HL-60 (cell line): ENCODE data around the gene NEIL1.

ENCODE experiments used
- DNase-seq, 2 experiments: peaks; one replicate each; pipeline ENCODE4 v3.0.0-alpha.2; 2010 to 2020; ENCODE audit warnings: low read depth in 1 of 2, low spot score in 1 of 2
- H3K27ac ChIP-seq: fragments of 250-450 bp; sonication (Bioruptor Pico); replicated peaks from 2 replicates; pipeline ENCODE4 v1.5.1; 2020; ENCODE audit warnings: mild to moderate bottlenecking, moderate library complexity
- H3K27me3 ChIP-seq: fragments of 250-450 bp; sonication (Bioruptor Pico); 2 replicates; pipeline ENCODE4 v1.5.1; 2021; ENCODE audit warnings: mild to moderate bottlenecking, moderate library complexity; ENCODE audit not compliant: insufficient read depth, poor library complexity, severe bottlenecking
- H3K4me3 ChIP-seq: replicated peaks from 2 replicates; pipeline ENCODE4 v1.5.1; 2011; ENCODE audit warnings: mild to moderate bottlenecking, control low read depth, low read length; ENCODE audit not compliant: insufficient read depth
- GABPA ChIP-seq: IDR thresholded peaks from 2 replicates; pipeline ENCODE4 v1.6.1; 2012; ENCODE audit warnings: low read depth
- POLR2AphosphoS5 ChIP-seq: IDR thresholded peaks from 2 replicates; pipeline ENCODE4 v1.6.1; 2012; ENCODE audit warnings: low read depth
- REST ChIP-seq: IDR thresholded peaks from 2 replicates; pipeline ENCODE4 v1.6.1; 2012; ENCODE audit warnings: low read depth; ENCODE audit not compliant: insufficient replicate concordance
- SPI1 ChIP-seq: IDR thresholded peaks from 2 replicates; pipeline ENCODE4 v1.6.1; 2012; ENCODE audit warnings: low read depth, mild to moderate bottlenecking, borderline replicate concordance
- TF ChIP-seq, protein P1 (sequence below): IDR thresholded peaks from one replicate; pipeline ENCODE4 v1.5.1; 2011; ENCODE audit warnings: low read length, control low read depth, inconsistent platforms; ENCODE audit not compliant: insufficient read depth

NEIL1 gene

GRCh38 chr15:75361989-75362641 lies 15.3 kb downstream of the NEIL1 start:
- TF ChIP-seq GABPA (no peak), REST (no peak), SPI1 (no peak), POLR2AphosphoS5 (no peak)
- TF ChIP-seq, protein P1, sequence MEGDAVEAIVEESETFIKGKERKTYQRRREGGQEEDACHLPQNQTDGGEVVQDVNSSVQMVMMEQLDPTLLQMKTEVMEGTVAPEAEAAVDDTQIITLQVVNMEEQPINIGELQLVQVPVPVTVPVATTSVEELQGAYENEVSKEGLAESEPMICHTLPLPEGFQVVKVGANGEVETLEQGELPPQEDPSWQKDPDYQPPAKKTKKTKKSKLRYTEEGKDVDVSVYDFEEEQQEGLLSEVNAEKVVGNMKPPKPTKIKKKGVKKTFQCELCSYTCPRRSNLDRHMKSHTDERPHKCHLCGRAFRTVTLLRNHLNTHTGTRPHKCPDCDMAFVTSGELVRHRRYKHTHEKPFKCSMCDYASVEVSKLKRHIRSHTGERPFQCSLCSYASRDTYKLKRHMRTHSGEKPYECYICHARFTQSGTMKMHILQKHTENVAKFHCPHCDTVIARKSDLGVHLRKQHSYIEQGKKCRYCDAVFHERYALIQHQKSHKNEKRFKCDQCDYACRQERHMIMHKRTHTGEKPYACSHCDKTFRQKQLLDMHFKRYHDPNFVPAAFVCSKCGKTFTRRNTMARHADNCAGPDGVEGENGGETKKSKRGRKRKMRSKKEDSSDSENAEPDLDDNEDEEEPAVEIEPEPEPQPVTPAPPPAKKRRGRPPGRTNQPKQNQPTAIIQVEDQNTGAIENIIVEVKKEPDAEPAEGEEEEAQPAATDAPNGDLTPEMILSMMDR, result no peak
- Histone ChIP-seq H3K27ac (no peak overlapping the region), H3K4me3 (no peak overlapping the region), H3K27me3 (no peaks in the 10 kb centered on the region)
- no peak for DNase-seq

DNA sequence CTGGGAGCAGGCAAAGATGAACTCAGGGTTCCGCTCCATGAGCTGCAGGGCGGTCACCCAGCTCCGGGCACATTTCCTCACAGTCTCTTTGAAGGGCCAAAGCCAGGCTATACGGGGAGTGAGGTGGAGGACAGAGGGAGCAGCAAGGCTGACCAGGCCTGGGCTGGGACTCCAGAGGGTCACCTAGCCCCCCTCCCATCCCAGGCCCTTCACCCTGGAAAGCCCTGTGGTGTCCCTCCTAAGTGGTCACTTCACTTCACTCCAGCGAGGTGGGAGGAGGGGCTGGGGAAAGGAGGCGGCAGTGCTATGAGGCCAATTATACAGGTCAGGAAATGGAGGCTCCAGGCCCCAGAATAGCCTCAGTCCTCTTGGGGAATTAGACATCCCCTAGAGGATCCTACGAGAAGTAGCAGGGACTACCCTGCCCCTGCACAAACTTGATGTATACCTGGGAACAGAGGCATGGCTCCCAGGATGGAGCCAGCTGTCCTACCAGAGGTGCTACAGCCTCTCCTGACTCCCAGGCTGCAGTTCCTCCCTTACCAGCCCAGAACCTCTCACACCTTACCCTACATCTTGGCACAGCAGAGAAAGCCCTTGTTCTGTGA lies 15.9 kb downstream of the NEIL1 start:
- DNase-seq, result no peak
- TF ChIP-seq POLR2AphosphoS5, result no peak
- no peak for TF ChIP-seq GABPA
- TF ChIP-seq REST, result no peak
- TF ChIP-seq SPI1, result no peak
- TF ChIP-seq, protein P1, result no peak

DNA sequence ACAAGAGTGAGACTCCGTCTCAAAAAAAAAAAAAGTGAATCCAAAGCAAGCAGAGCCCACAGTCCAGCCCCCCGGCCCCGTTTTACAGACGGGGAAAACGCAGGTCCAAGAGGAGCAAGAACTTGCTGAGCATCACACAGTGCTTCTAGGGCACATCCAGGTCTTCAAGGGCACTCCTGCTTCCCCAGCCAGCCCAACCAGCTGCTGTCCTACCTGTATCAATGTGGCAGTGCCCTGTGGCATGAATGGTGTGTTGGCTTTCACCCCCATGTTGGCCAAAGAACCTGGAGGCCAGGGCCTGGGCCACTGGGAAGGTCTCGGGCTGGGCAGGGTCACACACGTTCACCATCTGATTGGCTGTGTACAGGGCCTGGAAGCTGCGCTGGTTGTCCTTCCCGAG lies 16.9 kb downstream of the NEIL1 start:
- no peaks in the 10 kb centered on the region for H3K27me3 ChIP-seq
- no peak for DNase-seq
- H3K27ac ChIP-seq, result no peak overlapping the region
- TF ChIP-seq REST, result no peak
- H3K4me3 ChIP-seq, result no peak overlapping the region

More for the DNA sequence above, 15.9 kb downstream of the NEIL1 start:
- Histone ChIP-seq H3K27ac (no peak overlapping the region), H3K27me3 (no peaks in the 10 kb centered on the region), H3K4me3 (no peak overlapping the region)
